HL-60 (cell line): ENCODE results near the gene ZNF813.
A peak's percentile ranks its signal among the peaks of the same experiment; 100 is the strongest.
"Not testable (repeated sequence)": the region's sequence is repeated elsewhere in the genome, so short reads cannot be mapped to it uniquely, and the experiment has no call there.

ENCODE experiments used
- DNase-seq, 2 experiments: peaks; one replicate each; pipeline ENCODE4 v3.0.0-alpha.2; 2010 to 2020; ENCODE audit warnings: low read depth in 1 of 2, low spot score in 1 of 2
- H3K27ac ChIP-seq: fragments of 250-450 bp; sonication (Bioruptor Pico); replicated peaks from 2 replicates; pipeline ENCODE4 v1.5.1; 2020; ENCODE audit warnings: mild to moderate bottlenecking, moderate library complexity
- H3K27me3 ChIP-seq: fragments of 250-450 bp; sonication (Bioruptor Pico); 2 replicates; pipeline ENCODE4 v1.5.1; 2021; ENCODE audit warnings: mild to moderate bottlenecking, moderate library complexity; ENCODE audit not compliant: insufficient read depth, poor library complexity, severe bottlenecking
- H3K4me3 ChIP-seq: replicated peaks from 2 replicates; pipeline ENCODE4 v1.5.1; 2011; ENCODE audit warnings: mild to moderate bottlenecking, control low read depth, low read length; ENCODE audit not compliant: insufficient read depth
- GABPA ChIP-seq: IDR thresholded peaks from 2 replicates; pipeline ENCODE4 v1.6.1; 2012; ENCODE audit warnings: low read depth
- POLR2AphosphoS5 ChIP-seq: IDR thresholded peaks from 2 replicates; pipeline ENCODE4 v1.6.1; 2012; ENCODE audit warnings: low read depth
- SPI1 ChIP-seq: IDR thresholded peaks from 2 replicates; pipeline ENCODE4 v1.6.1; 2012; ENCODE audit warnings: low read depth, mild to moderate bottlenecking, borderline replicate concordance
- long read RNA-seq: library from polyadenylated mRNA; unstranded; transcript quantifications from one replicate; pipeline ENCODE4 v2.0.0, GENCODE V29; 2020
- TF ChIP-seq, protein P1 (sequence below): IDR thresholded peaks from 2 replicates; pipeline ENCODE4 v1.6.1; 2012; ENCODE audit warnings: low read depth; ENCODE audit not compliant: insufficient replicate concordance
- TF ChIP-seq, protein P2 (sequence below): IDR thresholded peaks from one replicate; pipeline ENCODE4 v1.5.1; 2011; ENCODE audit warnings: low read length, control low read depth, inconsistent platforms; ENCODE audit not compliant: insufficient read depth

The ZNF813 gene
- long read RNA-seq, result 0 reads

DNA sequence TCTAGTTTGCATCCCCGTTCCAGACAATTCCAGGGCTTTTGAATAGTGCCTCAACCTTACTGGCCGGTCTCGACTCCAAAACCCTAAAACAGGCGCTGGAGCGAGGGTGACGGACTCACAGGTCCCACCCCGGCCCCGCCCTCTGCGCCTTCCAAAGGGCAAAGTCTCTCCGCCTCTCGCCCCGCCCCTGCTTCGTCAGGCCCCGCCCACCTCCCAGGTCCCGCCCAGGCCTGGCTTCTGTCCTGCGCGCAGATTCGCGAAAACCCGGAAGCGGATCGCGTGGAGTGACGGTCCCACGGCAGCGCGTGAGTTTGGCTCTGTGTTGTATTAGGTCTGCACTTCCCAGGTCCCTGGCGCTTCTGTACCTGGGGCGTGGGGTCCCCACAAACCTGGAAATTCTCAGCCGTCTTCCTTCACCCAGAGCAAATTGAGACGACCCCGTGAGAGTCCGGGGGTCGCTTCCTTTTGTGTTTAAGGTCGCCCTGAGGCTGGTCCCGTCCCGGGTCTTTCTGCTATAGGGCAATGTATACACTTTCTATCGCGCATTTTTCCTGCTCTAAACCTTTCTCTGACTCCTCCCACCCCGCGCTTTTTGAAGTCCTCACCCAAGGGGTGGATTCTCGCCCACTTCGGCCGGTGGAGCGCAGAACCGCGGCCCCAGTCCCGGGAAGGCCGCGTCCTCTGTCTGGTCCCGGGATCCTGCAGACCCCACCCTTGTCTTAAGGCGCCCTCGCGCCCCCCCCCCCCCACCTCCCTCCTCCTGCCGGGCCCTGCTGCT is at the start of gene ZNF813:
ZNF813 (plus strand) TSS at position 249 of the 778 bp plus-strand sequence. CDS start 16,090 bp downstream, outside the sequence.
- peak within 1 kb of the TSS; percentile 56 for H3K4me3 ChIP-seq
- peak; percentile 86; the same call in 1 of the 2 replicates for TF ChIP-seq POLR2AphosphoS5
- TF ChIP-seq, protein P1, sequence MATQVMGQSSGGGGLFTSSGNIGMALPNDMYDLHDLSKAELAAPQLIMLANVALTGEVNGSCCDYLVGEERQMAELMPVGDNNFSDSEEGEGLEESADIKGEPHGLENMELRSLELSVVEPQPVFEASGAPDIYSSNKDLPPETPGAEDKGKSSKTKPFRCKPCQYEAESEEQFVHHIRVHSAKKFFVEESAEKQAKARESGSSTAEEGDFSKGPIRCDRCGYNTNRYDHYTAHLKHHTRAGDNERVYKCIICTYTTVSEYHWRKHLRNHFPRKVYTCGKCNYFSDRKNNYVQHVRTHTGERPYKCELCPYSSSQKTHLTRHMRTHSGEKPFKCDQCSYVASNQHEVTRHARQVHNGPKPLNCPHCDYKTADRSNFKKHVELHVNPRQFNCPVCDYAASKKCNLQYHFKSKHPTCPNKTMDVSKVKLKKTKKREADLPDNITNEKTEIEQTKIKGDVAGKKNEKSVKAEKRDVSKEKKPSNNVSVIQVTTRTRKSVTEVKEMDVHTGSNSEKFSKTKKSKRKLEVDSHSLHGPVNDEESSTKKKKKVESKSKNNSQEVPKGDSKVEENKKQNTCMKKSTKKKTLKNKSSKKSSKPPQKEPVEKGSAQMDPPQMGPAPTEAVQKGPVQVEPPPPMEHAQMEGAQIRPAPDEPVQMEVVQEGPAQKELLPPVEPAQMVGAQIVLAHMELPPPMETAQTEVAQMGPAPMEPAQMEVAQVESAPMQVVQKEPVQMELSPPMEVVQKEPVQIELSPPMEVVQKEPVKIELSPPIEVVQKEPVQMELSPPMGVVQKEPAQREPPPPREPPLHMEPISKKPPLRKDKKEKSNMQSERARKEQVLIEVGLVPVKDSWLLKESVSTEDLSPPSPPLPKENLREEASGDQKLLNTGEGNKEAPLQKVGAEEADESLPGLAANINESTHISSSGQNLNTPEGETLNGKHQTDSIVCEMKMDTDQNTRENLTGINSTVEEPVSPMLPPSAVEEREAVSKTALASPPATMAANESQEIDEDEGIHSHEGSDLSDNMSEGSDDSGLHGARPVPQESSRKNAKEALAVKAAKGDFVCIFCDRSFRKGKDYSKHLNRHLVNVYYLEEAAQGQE, result no peak
- TF ChIP-seq, protein P2, sequence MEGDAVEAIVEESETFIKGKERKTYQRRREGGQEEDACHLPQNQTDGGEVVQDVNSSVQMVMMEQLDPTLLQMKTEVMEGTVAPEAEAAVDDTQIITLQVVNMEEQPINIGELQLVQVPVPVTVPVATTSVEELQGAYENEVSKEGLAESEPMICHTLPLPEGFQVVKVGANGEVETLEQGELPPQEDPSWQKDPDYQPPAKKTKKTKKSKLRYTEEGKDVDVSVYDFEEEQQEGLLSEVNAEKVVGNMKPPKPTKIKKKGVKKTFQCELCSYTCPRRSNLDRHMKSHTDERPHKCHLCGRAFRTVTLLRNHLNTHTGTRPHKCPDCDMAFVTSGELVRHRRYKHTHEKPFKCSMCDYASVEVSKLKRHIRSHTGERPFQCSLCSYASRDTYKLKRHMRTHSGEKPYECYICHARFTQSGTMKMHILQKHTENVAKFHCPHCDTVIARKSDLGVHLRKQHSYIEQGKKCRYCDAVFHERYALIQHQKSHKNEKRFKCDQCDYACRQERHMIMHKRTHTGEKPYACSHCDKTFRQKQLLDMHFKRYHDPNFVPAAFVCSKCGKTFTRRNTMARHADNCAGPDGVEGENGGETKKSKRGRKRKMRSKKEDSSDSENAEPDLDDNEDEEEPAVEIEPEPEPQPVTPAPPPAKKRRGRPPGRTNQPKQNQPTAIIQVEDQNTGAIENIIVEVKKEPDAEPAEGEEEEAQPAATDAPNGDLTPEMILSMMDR, result no peak
- no peak for TF ChIP-seq GABPA
- TF ChIP-seq SPI1, result no peak
- no peaks in the 10 kb centered on the region for H3K27me3 ChIP-seq
- peak; percentile 78 to 94 for DNase-seq
- H3K27ac ChIP-seq, result peak within 1 kb of the TSS; percentile 76

DNA sequence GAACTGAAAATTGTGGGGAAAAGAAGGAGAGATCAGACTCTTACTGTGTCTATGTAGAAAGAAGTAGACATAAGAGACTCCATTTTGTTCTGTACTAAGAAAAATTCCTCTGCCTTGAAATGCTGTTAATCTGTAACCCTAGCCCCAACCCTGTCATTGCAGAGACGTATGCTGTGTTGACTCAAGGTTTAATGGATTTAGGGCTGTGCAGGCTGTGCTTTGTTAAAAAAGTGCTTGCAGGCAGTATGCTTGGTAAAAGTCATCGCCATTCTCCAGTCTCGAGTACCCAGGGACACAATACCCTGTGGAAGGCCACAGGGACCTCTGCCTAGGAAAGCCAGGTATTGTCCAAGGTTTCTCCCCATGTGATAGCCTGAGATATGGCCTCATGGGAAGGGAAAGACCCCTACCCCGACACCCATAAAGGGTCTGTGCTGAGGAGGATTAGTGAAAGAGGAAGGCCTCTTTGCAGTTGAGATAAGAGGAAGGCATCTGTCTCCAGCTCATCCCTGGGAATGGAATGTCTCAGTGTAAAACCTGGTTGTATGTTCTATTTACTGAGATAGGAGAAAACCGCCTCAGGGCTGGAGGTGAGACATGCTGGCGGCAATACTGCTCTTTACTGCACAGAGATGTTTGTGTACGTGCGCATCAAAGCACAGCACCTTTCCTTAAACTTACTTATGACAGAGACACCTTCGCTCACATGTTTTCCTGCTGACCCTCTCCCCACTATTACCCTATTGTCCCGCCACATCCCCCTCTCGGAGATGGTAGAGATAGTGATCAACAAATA is 46.8 kb upstream of the ZNF813 start:
- H3K4me3 ChIP-seq, DNase-seq, H3K27me3 ChIP-seq, H3K27ac ChIP-seq: not testable (repeated sequence)

DNA sequence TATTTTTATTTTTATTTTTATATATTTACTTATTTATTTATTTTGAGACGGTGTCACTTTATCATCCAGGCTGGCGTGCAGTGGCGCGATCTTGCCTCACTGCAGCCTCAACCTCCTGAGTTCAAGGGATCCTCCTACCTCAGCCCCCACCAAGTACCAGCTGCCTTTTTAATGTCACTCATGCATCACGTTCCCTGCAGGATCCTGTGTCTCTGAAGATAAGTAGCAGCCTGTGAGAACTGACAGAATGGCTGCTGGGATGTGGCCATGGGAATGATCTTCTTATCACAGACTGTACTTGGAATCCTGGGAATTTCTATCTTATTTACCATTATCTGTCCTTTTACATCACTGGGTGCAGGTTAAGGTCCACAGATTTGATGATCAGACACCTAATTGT is 45.0 kb upstream of the ZNF813 start:
- TF ChIP-seq POLR2AphosphoS5 (no peak), SPI1 (no peak), GABPA (no peak)
- TF ChIP-seq, protein P1, result no peak
- TF ChIP-seq, protein P2, result no peak
- H3K27me3 ChIP-seq, result no peaks in the 10 kb centered on the region
- no peak for DNase-seq
- no peak overlapping the region for H3K27ac ChIP-seq
- H3K4me3 ChIP-seq, result no peak overlapping the region

DNA sequence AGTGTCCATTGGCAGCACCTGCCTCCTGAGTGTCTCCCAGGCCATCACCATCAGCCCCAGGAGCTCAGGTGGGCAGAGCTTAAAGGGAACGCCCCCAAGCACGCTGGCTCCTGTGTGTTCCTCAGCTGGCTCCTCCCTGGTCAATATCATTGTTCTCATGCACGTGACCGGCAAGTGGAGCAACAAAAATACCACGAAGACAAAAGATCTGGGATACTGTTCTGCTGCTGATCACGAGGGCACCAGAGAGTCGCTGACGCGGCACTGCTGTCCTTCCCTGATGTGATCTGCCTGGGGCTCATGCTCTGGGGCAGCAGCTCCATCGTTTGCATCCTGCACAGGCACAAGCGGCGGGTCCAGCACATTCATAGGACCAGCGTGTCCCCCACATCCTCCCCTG is 44.5 kb upstream of the ZNF813 start:
- H3K27me3 ChIP-seq, H3K27ac ChIP-seq, H3K4me3 ChIP-seq, DNase-seq: not testable (repeated sequence)

DNA sequence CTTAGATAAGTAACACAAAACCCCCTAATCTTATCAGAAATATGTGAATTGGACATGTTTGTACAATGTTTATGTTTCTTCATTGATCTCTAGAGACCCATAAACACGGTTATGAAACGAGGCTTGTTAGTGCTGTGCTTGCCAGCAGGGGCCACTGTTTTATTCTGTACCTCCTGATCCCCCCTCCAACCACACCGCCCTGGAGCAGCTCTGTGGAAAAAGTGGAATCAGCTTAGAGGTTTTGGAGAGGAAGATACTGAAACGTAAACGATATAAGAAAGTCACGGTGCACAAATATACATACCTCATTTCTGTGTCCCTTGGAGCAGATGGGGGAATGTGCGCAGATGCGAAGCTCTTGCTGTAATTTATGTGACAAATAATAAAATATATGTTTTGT is 43.9 kb upstream of the ZNF813 start:
- not testable (repeated sequence) for H3K4me3 ChIP-seq

More for the DNA sequence above, 43.9 kb upstream of the ZNF813 start:
- H3K27ac ChIP-seq, DNase-seq, H3K27me3 ChIP-seq: not testable (repeated sequence)
